GM19468 (cell line): ENCODE results near the gene CCDC126.
"Not testable (repeated sequence)": the region's sequence is repeated elsewhere in the genome, so short reads cannot be mapped to it uniquely, and the experiment has no call there.

Experiments
- ATAC-seq: cut with Tn5 transposase; IDR thresholded peaks from one replicate; pipeline ENCODE4 v1.9.1; 2021; ENCODE audit warnings: mild to moderate bottlenecking, moderate library complexity, moderate number of reproducible peaks; ENCODE audit not compliant: unreplicated experiment; ENCODE audit errors: extremely low read depth

CCDC126 gene

GRCh38 chr7:23597094-23598091 lies at the start of gene CCDC126:
TSS of gene CCDC126 (plus strand) at chr7:23597382. CDS start at chr7:23611316, 13,934 bp downstream.
- ATAC-seq = peak; percentile 90

GRCh38 chr7:23547662-23548061 lies 49.5 kb upstream of the CCDC126 start:
- no peak for ATAC-seq

GRCh38 chr7:23558303-23558702 lies 38.9 kb upstream of the CCDC126 start:
- no peak for ATAC-seq

- no peak for ATAC-seq
Measured at GRCh38 chr7:23570592-23571200, 26.5 kb upstream of the CCDC126 start.

GRCh38 chr7:23581975-23582374 lies 15.2 kb upstream of the CCDC126 start:
- not testable (repeated sequence) for ATAC-seq

- not testable (repeated sequence) for ATAC-seq
Measured at GRCh38 chr7:23585304-23585703, 11.9 kb upstream of the CCDC126 start.

- no peak for ATAC-seq
Measured at GRCh38 chr7:23586159-23586558, 11.0 kb upstream of the CCDC126 start.

- ATAC-seq = no peak
Measured at GRCh38 chr7:23590529-23590928, 6.7 kb upstream of the CCDC126 start.

- no peak for ATAC-seq
Measured at GRCh38 chr7:23593706-23594105, 3.5 kb upstream of the CCDC126 start.

GRCh38 chr7:23594879-23595604 lies 2.1 kb upstream of the CCDC126 start:
- ATAC-seq = peak; percentile 20

- no peak for ATAC-seq
Measured at GRCh38 chr7:23598296-23598695, 1.1 kb downstream of the CCDC126 start.

- ATAC-seq = no peak
Measured at GRCh38 chr7:23600236-23600635, 3.1 kb downstream of the CCDC126 start.

- no peak for ATAC-seq
Measured at GRCh38 chr7:23603632-23604295, 6.6 kb downstream of the CCDC126 start.

GRCh38 chr7:23604296-23604640 lies 7.1 kb downstream of the CCDC126 start:
- ATAC-seq = no peak

GRCh38 chr7:23607130-23607529 lies 9.9 kb downstream of the CCDC126 start:
- ATAC-seq = no peak

- no peak for ATAC-seq
Measured at GRCh38 chr7:23607866-23608265, 10.7 kb downstream of the CCDC126 start.

GRCh38 chr7:23615331-23615730 lies 18.1 kb downstream of the CCDC126 start:
- ATAC-seq = no peak

GRCh38 chr7:23616593-23616992 lies 19.4 kb downstream of the CCDC126 start:
- ATAC-seq = no peak

- no peak for ATAC-seq
Measured at GRCh38 chr7:23617482-23617881, 20.3 kb downstream of the CCDC126 start.

GRCh38 chr7:23618241-23618640 lies 21.1 kb downstream of the CCDC126 start:
- ATAC-seq = no peak
